Ramos (cell line): ENCODE measurements around the gene SYT11.

Source experiments
- in situ Hi-C: fragments of 300-500 bp; cut with MboI; formaldehyde crosslinking; loops from one replicate; pipeline ENCODE4 v1.14.3; 2022; ENCODE audit warnings: low sequenced_read_pairs; ENCODE audit not compliant: unreplicated experiment

Gene SYT11

DNA sequence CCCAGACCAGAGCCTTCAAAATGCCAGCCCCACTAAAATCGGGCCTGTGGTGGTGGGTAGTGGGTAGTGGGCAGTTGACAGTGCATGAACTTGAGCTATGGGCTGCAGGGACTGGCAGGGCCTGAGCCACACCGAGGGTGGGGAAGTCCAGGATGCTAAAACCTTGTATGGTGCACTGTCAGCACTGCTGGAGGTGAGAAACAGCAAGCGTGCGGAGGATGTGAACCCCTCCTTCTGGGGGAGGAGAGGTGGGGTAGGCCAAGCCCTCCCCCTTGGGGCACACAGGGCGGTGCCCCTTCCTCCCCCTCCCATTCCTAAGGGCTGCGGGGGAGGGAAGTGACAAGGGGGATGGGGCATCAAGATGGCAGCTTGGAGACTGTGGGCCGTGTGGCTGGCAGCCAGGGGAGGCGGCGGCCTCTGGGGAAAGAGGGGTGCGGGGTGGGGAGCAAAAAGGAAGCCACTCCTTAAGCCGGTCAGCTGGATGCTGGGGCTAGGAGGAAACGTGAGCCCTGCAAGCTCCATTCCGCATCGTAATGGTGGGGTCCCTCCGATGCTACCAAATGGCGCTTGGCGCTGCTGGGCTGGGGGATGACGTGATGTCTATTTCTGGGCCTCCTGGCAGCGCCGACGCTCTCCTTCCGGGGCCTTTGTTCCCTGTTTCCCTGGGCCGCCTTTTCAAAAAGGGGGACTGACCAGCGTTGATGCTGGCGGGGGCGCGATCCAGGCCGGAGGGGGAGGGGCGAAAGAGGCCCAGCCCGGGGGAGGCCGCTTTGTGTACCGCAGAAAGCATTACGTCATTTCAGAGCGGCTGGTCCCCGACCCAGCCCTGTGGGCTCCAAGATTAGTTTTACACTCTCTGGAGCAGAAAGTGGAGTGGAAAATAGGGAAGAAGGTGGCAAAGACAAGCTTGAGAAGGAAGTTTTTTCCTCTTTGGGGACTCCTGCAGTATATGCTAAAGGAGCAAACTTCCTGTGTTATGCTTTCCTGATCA is 809 bp downstream of the SYT11 start:
- in situ Hi-C loops = no loop called here

DNA sequence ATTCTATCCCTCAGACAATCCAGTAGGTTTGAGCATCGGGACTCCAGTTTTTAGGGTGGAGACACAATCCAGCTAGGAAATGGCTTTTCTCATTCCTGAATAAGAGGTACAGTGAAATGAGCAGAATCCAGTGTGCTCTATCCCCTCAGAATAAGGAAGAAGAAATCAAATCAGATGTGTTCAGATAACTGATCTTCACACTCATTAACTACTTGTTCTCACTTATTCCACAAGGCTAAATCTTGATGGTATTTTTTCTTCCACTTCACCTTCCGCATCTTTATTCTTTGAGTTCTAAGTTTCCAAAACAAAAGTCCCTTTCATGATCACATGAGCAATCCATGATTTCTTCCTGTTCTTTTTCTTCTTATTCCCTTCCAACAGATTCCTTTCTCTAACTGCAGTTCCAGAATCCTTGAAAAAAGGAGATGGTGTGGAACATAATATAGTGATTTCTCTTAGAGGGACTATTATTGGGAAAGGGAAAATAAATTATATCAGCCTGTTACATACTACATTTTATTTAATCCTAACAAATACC is 1.7 kb downstream of the SYT11 start:
- in situ Hi-C loops = no loop called here

DNA sequence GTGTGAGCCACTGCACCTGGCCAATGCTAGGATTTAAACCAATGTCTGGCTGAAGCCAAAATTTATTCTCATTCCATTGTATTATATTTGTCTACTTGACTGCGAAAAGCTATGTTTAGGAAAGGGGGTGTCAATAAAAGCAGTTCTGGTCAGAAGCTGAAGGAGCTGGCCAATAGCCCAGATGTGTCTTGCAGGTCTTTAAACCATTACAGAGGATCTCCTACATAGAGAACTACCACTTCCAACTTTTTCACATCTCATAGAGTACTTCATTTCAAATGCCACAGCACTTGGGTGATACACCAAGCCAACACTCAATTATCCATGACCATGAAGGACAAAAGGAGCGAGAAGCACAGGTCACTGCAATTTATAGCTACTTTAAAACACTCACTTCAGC is 2.5 kb downstream of the SYT11 start:
- in situ Hi-C loops = no loop called here

DNA sequence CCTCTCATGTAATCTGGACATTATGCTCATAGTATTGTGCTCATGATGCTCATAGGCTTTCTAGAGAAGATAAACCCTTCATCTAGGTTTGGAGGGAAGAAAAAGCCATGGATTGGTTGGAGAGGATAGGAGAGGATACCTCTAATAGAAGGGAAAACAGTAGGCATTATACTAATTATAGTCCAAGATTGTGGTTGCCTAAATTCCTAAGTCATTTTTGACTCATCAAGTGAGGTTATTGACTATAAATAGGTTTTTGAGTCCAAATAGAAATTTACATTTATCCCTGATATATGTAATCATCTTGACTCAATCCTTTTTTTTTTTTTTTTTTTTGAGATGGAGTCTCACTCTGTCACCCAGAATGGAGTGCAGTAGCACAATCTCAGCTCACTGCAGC is 5.0 kb downstream of the SYT11 start:
- in situ Hi-C loops = no loop called here

DNA sequence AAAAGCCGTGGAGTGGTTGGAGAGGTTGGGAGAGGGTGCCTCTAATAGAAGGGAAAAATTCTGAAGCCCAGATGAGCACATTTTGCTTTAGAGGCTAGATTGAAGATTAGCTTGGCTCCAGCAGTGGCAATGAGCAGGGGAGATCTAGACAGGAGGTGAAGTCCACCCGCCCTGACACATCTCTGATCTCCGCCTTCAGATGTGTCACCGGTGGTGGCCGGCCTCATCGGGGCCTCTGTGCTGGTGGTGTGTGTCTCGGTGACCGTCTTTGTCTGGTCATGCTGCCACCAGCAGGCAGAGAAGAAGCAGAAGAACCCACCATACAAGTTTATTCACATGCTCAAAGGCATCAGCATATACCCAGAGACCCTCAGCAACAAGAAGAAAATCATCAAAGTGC is 8.4 kb downstream of the SYT11 start:
- in situ Hi-C loops = no loop called here

DNA sequence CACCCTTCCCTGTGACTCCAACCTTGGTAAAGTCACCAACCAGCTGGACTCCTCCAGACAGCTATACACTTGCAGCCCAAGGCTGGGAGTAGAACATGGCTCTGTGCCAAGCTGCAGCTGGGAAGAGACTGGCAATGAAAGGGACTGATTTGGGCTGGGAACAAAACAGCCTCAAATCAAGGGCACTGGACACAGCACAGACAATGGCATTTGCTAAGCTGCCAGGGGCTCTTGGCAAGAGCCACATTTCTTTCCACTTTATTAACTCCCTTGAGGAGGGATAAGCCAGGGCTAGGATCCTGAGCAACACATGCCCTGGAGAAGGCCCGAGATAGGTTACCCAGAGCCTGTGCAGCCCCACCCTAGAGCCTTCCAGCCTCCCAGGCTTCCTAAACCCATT is 12.0 kb downstream of the SYT11 start:
- in situ Hi-C loops = no loop called here

DNA sequence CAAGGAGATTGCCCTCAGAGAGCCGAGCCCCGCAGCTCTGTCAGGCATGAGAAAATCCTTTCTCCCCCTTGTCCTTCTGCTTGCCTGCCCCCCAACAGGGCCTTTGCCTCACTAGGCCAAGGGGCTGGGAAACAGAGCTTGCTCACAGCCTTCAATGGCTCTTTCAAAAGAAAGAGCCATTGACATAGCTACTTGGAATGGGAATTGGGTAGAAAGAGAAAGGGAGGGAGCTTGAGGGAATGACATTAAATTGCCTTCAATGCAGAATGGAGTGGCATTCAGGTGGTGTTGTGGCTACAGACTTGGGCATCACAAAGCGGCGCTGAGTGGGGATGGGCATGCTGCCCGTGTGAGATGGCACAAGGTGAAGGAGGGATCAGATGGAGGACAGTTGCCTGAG is 13.2 kb downstream of the SYT11 start:
- in situ Hi-C loops = no loop called here

DNA sequence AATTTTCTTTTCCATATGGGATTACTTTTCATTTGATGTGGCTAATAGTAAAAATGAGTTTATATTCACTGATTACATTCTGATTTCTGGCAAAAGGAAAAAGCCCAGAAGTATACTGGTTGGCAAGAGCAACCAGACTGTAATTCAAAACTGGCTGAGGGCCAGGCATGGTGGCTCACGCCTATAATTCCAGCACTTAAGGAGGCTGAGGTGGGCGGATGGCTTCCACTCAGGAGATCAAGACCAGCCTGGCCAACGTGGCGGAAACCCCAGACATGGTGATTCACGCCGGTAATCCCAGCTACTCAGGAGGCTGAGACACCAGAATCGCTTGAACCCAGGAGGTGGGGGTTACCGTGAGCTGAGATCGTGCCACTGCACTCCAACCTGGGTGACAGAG is 14.5 kb downstream of the SYT11 start:
- in situ Hi-C loops = no loop called here

DNA sequence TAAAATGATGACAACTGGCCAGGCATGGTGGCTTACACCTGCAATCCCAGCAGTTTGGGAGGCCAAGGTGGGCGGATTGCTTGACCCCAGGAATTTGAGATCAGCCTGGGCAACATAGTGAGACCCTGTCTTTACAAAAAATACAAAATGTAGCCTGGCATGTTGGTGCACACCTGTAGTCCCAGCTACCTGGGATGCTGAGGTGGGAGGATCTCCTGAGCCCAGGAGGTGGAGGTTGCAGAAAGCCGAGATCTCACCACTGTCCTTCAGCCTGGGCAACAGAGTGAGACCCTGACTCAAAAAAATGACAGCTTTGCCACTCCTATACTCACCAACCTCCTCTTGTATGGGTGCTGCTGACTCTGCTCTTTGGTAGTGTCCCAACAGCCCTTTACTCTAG is 18.6 kb downstream of the SYT11 start:
- in situ Hi-C loops = no loop called here

DNA sequence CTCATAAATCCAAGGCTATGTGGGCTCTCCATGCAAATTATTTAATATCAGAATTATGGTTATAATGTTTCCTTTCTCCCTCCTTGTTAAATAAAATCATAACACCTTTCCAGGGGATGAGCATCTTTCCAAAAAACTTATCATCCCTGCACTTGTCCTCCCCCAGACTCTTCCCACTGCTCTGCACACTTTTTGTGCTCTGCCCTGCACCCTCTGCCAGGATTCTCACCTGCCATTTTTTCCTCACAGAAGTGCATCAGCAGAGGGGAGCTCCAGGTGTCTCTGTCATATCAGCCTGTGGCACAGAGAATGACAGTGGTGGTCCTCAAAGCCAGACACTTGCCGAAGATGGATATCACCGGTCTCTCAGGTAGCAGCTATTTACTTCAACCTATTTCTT is 20.9 kb downstream of the SYT11 start:
- in situ Hi-C loops = no loop called here

DNA sequence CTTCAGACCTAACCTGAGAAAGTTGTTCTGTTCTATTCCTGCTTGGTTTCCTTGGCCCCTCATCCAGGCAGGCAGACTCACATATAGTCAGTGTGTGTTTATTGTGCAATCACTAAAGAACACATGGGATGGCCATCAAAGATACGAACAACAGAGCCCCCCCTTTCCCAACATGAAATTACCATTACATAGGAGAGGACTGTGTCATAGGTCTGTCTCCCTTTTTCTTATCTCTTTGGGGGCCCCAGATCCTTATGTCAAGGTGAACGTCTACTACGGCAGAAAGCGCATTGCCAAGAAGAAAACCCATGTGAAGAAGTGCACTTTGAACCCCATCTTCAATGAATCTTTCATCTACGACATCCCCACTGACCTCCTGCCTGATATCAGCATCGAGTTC is 21.6 kb downstream of the SYT11 start:
- in situ Hi-C loops = no loop called here

DNA sequence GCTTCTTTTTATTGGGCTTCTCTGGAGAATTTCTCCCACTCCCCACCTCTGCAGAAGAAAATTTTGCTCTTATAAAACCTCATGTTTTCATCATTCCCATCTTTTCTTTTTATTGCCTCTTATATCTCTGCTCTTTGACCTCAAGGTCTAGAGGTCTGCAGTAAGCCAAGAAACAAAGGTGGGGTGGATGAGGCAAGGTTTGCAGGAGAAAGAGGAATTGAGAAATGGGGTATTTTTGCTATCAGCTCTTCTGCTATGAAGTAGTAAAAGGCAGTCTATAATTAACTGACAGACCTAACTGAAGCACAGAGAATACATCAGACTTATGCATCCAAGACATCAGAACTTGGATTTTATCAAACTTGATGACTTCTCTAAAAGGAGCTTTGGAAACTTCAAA is 22.9 kb downstream of the SYT11 start:
- in situ Hi-C loops = no loop called here

DNA sequence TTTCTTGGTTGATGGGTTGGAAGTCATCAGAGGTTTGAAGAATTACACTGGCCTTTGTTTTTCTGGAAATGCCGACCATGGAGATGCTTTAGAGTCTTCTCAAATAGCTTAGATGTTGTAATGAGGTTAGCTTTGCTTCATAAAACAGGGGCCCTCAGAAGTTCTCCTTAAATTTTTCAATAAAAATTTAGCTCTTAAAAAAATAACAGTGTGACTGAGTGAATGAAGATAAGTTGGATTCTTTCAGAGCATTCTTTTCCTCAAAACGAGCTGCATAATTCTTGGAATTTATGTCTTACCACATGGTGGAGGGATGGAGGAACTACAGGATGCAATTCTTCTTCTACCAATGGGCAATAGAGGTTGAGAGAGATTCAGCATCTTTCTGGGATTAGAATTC is 23.4 kb downstream of the SYT11 start:
- in situ Hi-C loops = no loop called here

DNA sequence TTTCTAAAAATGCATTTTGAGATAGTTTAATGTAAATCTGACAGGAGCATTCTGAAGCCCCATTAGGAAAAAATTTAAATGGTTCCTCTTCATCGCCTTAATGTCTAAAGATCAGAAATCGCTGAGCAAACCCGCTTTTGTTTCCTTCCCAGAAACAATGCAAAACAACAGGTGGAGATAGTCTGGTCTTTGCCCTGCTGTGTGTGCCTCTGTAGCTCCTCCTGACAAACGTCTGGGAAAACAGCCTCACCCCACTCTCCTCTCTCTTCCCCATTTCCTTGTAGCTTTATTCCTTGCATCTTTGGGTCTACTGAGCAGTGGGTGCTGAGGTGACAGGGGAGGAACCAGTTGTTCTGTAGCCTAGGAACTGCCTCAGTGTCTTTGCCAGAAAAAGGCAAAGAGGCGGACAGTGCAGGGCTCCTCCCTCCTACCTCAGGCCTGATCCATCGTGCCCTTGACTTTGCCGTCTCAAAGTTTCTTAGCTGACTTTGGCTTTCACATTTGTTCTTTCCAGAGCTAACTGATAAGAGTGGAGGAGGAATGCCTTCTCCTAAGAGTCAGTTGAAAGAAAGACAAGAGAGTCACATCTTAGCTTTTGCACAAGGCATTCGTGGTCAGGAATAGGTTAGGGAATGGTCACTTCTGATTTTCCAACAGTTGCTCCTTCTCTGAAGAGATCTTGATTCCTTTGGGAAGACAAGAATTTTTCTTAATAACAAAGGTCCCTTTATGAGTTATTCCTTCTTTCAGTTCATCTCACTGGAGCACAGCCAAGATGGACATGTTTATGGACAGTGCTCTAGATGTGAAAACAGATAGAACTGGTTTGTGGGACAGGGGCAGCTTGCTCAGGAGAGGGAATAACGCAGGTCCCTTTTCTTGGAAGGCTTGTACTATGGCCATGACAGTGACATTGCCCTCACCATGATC is 24.9 kb downstream of the SYT11 start:
- in situ Hi-C loops = no loop called here

DNA sequence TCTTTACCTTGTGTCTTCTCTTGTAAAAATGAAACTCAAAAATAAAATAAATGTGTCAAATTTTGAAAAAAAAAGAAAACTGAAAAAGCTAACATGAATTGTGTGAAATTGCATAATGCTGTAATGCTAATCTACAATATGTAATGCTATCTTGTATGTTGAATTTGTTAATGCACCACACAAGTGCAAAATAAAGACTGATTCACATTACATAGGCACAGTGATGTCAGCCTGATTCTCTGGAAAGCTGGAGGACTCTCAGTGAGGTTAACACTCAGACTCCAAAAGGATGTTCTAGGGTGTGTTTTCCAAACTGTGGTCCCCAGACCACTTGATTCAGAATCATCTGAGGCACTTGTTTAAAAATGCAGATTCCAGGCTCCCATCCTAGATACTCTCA is 25.6 kb downstream of the SYT11 start:
- in situ Hi-C loops = no loop called here

DNA sequence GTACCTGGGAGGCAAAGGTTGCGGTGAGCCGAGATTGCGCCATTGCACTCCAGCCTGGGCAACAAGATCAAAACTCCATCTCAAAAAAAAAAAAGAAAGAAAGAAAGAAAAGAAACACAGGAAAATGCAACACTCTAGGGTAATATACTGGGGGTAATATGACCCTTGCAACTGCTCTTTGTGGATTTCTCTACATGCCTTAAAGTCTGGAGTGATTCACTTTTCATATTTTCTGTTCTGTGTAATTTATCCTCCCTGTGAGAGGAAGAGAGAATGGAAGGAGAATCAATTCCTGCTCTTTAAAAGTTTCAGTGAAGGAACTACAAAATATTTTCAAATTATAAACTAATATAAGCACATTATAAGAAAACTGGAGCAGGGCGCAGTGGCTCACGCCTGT is 29.1 kb downstream of the SYT11 start:
- in situ Hi-C loops = no loop called here

DNA sequence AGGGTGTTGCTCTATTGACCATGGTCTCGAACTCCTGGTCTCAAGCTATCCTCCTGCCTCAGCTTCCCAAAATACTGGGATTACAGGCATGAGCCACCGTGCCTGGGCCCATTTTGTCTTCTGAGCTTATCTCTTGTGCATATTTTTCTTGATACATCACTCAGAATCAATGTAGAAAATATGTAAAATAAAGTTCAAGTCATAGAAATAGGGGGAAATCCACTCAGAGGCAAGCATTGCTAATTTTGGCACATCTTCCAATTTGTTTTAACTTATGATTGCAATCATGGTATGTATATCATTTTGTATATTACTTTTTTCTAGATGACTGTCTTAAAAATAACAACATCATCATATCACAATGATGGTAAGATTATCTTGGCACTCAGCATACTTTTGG is 30.2 kb downstream of the SYT11 start:
- in situ Hi-C loops = no loop called here

DNA sequence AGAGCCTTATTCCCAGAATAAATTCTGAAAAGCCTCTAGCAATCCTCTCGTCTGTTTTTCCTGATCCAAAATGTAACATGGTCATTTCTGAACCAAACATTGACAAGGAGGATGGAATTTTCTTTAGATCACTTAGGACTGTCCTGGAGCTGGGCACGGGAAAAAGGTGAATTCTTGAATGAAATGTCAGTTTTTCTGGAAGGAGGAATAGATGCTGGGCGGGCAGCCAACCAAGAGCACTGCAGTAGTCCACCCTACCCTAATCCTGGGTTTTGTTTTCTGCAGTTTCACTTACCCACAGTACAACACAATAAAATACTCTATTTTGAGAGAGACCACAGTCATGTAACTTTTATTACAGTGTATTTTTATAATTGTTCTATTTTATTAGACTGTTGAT is 30.9 kb downstream of the SYT11 start:
- in situ Hi-C loops = no loop called here

DNA sequence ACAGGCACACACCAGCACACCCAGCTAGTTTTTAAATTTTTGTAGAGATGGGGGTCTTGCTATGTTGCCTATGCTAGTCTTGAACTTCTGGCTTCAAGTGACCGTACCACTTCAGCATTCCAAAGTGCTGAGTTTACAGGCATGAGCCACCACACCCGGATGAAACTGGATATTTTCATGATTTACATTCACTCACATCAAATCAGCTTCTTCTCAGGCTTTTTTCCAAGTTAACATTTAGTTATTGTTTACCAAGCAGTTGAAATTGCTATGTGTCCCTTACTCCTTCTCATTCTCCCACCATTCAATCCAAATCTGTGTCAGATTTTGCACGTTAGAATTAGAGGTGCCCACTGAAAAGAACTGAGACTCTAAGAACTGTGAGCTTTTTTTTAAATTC is 33.4 kb downstream of the SYT11 start:
- in situ Hi-C loops = no loop called here

DNA sequence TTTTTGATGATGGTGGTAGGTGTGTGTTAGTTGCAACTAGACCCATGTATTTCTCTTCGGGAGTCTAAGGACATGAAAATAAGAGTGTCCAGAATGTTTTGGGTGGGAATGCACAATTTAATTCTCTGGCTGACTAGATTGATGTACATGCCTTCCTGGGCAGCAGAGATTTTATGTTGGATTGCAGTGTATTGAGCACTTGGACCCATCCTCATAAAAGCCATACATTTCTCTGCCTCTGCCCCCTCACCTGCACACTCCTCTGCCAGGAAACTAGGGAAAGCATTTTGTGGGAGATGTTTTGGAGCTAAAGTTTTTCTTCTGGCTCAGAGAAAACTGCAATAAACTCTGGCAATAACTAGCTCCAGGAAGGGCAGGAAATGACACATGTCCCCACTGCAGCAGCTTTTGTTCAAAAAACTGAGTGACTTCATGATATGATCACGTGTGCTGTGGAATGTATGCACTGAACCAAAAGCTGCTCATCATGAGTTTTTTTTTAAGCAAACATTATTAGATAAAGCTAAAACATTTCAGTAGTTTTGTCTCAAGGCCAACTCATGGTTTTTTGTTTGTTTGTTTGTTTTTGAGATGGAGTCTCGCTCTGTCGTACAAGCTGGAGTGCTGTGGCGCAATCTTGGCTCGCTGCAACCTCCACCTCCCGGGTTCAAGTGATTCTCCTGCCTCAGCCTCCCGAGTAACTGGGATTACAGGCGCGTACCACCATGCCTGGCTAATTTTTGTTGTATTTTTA is 34.2 kb downstream of the SYT11 start:
- in situ Hi-C loops = no loop called here
